Measurements from ENCODE around the gene RANGRF. TPM values are rescaled to one million over a fixed set of nuclear protein-coding genes. Genes with fewer than 3 reads are reported as not detected.

The RANGRF gene
- total and polyA plus RNA-seq, 2 donors (not counting 1 experiment from before 2014, with no cell fraction given): 48.8 to 83.2 TPM

GRCh38 chr17:8338753-8339140, 50.3 kb downstream of the RANGRF start:
- no peaks in the 10 kb centered on the region for H3K79me2 ChIP-seq (ENCODE audit: control insufficient read depth, insufficient read depth, low read length)
- CTCF ChIA-PET: interaction anchor here (1.0 kb wide), 1 partner anchor 13 kb away, joined by 5 read pairs; no protein-coding TSS in a partner anchor
- peaks cover 7% of the 10 kb centered on the region in 2 donors for H3K4me1 ChIP-seq (ENCODE audit: control insufficient read depth in 2 of 2, insufficient read depth in 2 of 2, low read length in 2 of 2)
- H3K4me2 ChIP-seq (replicated peaks; ENCODE audit: low read depth, low read length, poor library complexity, severe bottlenecking): no peak overlapping the region
- ATAC-seq (ENCODE audit: low read depth) (no peak), DNase-seq (no peak)
- Mint-ChIP-seq H3K27ac (no peak overlapping the region), H3K9me3 (ENCODE audit: insufficient read depth) (no peaks in the 10 kb centered on the region), H3K27me3 (peaks cover 10% of the 10 kb centered on the region), H3K4me1 (peaks cover 11% of the 10 kb centered on the region), H3K4me3 (no peak overlapping the region)
- no peak overlapping the region for H3K4me3 ChIP-seq (ENCODE audit: control extremely low read depth in 1 of 5, extremely low read depth in 1 of 5, insufficient read depth in 1 of 5, low read depth in 2 of 5, low read length in 4 of 5)
- POLR2A ChIA-PET: no interaction called here
- WGBS (ENCODE audit: insufficient coverage): 88% methylated on average over 1 of the region's 5 CpGs
- TF ChIP-seq EZH2 (IDR thresholded peaks at IDR 0.05; ENCODE audit: borderline replicate concordance, insufficient read depth, low read depth, low read length, poor library complexity, severe bottlenecking) (no peak), CTCF (IDR thresholded peaks at IDR 0.05) (no peak)
- H3K9ac ChIP-seq (ENCODE audit: low read length): peak overlapping the region; percentile 47
- H3K27ac ChIP-seq (ENCODE audit: low read length in 2 of 2): no peak overlapping the region
- H3K36me3 ChIP-seq (replicated peaks in 1 of 2; ENCODE audit: control extremely low read depth in 1 of 2, control insufficient read depth in 1 of 2, extremely low read depth in 1 of 2, insufficient read depth in 2 of 2, low read length in 1 of 2): no peaks in the 10 kb centered on the region
- H3K27me3 ChIP-seq (replicated peaks in 1 of 4; ENCODE audit: control extremely low read depth in 1 of 4, control insufficient read depth in 3 of 4, insufficient read depth in 4 of 4, low read length in 3 of 4): no peaks in the 10 kb centered on the region
- peak overlapping the region; percentile 52 for H2AFZ ChIP-seq (ENCODE audit: insufficient read depth, low read depth, low read length, poor library complexity, severe bottlenecking)
- H3K9me3 ChIP-seq (ENCODE audit: control extremely low read depth in 1 of 3, control insufficient read depth in 2 of 3, insufficient read depth in 1 of 3, low read length in 2 of 3): no peaks in the 10 kb centered on the region
- H4K20me1 ChIP-seq (ENCODE audit: control insufficient read depth, insufficient read depth, low read length, poor library complexity, severe bottlenecking): no peaks in the 10 kb centered on the region
- intact Hi-C loops (cut with micrococcal nuclease): no loop called here

- ChIA-PET POLR2A (no interaction called here), CTCF (no interaction called here)
- Mint-ChIP-seq H3K27me3 (peaks cover 10% of the 10 kb centered on the region), H3K4me1 (peaks cover 11% of the 10 kb centered on the region), H3K9me3 (ENCODE audit: insufficient read depth) (no peaks in the 10 kb centered on the region), H3K27ac (no peak within 1 kb of the TSS), H3K4me3 (no peak within 1 kb of the TSS)
- DNase-seq: no peak
- intact Hi-C loops (cut with micrococcal nuclease): no loop called here
- Histone ChIP-seq H3K4me2 (replicated peaks; ENCODE audit: low read depth, low read length, poor library complexity, severe bottlenecking) (no peak within 1 kb of the TSS), H3K9ac (ENCODE audit: low read length) (no peak within 1 kb of the TSS), H3K9me3 (ENCODE audit: control extremely low read depth in 1 of 3, control insufficient read depth in 2 of 3, insufficient read depth in 1 of 3, low read length in 2 of 3) (no peaks in the 10 kb centered on the region), H3K27ac (ENCODE audit: low read length in 2 of 2) (no peak within 1 kb of the TSS), H3K27me3 (replicated peaks in 1 of 4; ENCODE audit: control extremely low read depth in 1 of 4, control insufficient read depth in 3 of 4, insufficient read depth in 4 of 4, low read length in 3 of 4) (no peaks in the 10 kb centered on the region), H4K20me1 (ENCODE audit: control insufficient read depth, insufficient read depth, low read length, poor library complexity, severe bottlenecking) (no peaks in the 10 kb centered on the region), H2AFZ (ENCODE audit: insufficient read depth, low read depth, low read length, poor library complexity, severe bottlenecking) (peak within 1 kb of the TSS; percentile 52), H3K4me3 (ENCODE audit: control extremely low read depth in 1 of 5, extremely low read depth in 1 of 5, insufficient read depth in 1 of 5, low read depth in 2 of 5, low read length in 4 of 5) (no peak within 1 kb of the TSS), H3K79me2 (ENCODE audit: control insufficient read depth, insufficient read depth, low read length) (no peaks in the 10 kb centered on the region), H3K36me3 (replicated peaks in 1 of 2; ENCODE audit: control extremely low read depth in 1 of 2, control insufficient read depth in 1 of 2, extremely low read depth in 1 of 2, insufficient read depth in 2 of 2, low read length in 1 of 2) (no peaks in the 10 kb centered on the region), H3K4me1 (ENCODE audit: control insufficient read depth in 2 of 2, insufficient read depth in 2 of 2, low read length in 2 of 2) (peaks cover 7% of the 10 kb centered on the region in 2 donors)
- no peak for ATAC-seq (ENCODE audit: low read depth)
- TF ChIP-seq EZH2 (IDR thresholded peaks at IDR 0.05; ENCODE audit: borderline replicate concordance, insufficient read depth, low read depth, low read length, poor library complexity, severe bottlenecking): no peak
- TF ChIP-seq CTCF (IDR thresholded peaks at IDR 0.05): no peak
- no CpG with 5 or more reads among the region's 2 CpGs for WGBS (ENCODE audit: insufficient coverage)
Observed at GRCh38 chr17:8339540-8339939, 51.1 kb downstream of the RANGRF start, which contains the start of gene ODF4. Gene ODF4, plus strand, starts transcription at chr17:8339840. Its CDS starts 212 bp downstream, at chr17:8340052.

Small RNA genes lying within 50 kb of the gene (small RNA-seq; reads per million reads assigned to genes)
- not detected for gene RF00265 (ENCODE audit: insufficient read length, low read depth, low replicate concordance)

Other genes starting within 250 kb of the RANGRF start
- gene ALOX15B, start 249.6 kb upstream of the RANGRF start, total RNA-seq: not detected in 2 replicates
- gene ALOX15B, start 249.6 kb upstream of the RANGRF start, polyA plus RNA-seq: 0.03 TPM in 1 of 2 replicates, not detected in the other
- gene ALOX12B, start 201.0 kb upstream of the RANGRF start, total RNA-seq: 0.29 and 0.69 TPM in 2 replicates
- 0.14 and 0.57 TPM in 2 replicates for gene ALOX12B, start 201.0 kb upstream of the RANGRF start, polyA plus RNA-seq
- not detected in 2 replicates for gene ALOXE3, start 170.2 kb upstream of the RANGRF start, total RNA-seq
- gene ALOXE3, start 170.2 kb upstream of the RANGRF start, polyA plus RNA-seq: 0.04 TPM in 1 of 2 replicates, not detected in the other
- gene HES7, start 164.6 kb upstream of the RANGRF start, total RNA-seq: not detected in 2 replicates
- gene HES7, start 164.6 kb upstream of the RANGRF start, polyA plus RNA-seq: 0.09 and 0.34 TPM in 2 replicates
- 118 and 120 TPM in 2 replicates for gene PER1, start 136.3 kb upstream of the RANGRF start, total RNA-seq
- gene PER1, start 136.3 kb upstream of the RANGRF start, polyA plus RNA-seq: 176 and 700 TPM in 2 replicates
- gene VAMP2, start 125.7 kb upstream of the RANGRF start, total RNA-seq: 154 and 162 TPM in 2 replicates
- gene VAMP2, start 125.7 kb upstream of the RANGRF start, polyA plus RNA-seq: 209 and 291 TPM in 2 replicates
- gene TMEM107, start 112.3 kb upstream of the RANGRF start, total RNA-seq: 30.3 and 30.5 TPM in 2 replicates
- gene TMEM107, start 112.3 kb upstream of the RANGRF start, polyA plus RNA-seq: 13.3 and 34.0 TPM in 2 replicates
- gene BORCS6, start 98.5 kb upstream of the RANGRF start, total RNA-seq: 18.6 and 20.2 TPM in 2 replicates
- 4.3 and 9.7 TPM in 2 replicates for gene BORCS6, start 98.5 kb upstream of the RANGRF start, polyA plus RNA-seq
- 0.41 and 1.1 TPM in 2 replicates for gene AURKB, start 78.1 kb upstream of the RANGRF start, total RNA-seq
- 2.7 and 5.3 TPM in 2 replicates for gene AURKB, start 78.1 kb upstream of the RANGRF start, polyA plus RNA-seq
- gene CTC1, start 40.6 kb upstream of the RANGRF start, total RNA-seq: 209 TPM in 2 replicates
- gene CTC1, start 40.6 kb upstream of the RANGRF start, polyA plus RNA-seq: 263 and 267 TPM in 2 replicates
- gene PFAS, start 39.4 kb upstream of the RANGRF start, total RNA-seq: 65.5 and 66.4 TPM in 2 replicates
- 22.3 and 31.4 TPM in 2 replicates for gene PFAS, start 39.4 kb upstream of the RANGRF start, polyA plus RNA-seq
- 8.4 and 9.9 TPM in 2 replicates for gene SLC25A35, start 6.7 kb downstream of the RANGRF start, total RNA-seq
- 8.9 and 12.5 TPM in 2 replicates for gene SLC25A35, start 6.7 kb downstream of the RANGRF start, polyA plus RNA-seq
- gene ARHGEF15, start 21.6 kb downstream of the RANGRF start, total RNA-seq: not detected in 2 replicates
- gene ARHGEF15, start 21.6 kb downstream of the RANGRF start, polyA plus RNA-seq: not detected in 2 replicates
- gene ODF4, start 51.2 kb downstream of the RANGRF start, total RNA-seq: not detected in 2 replicates
- gene ODF4, start 51.2 kb downstream of the RANGRF start, polyA plus RNA-seq: not detected in 2 replicates
- gene RPL26, start 94.5 kb downstream of the RANGRF start, total RNA-seq: 2,601 and 2,684 TPM in 2 replicates
- gene RPL26, start 94.5 kb downstream of the RANGRF start, polyA plus RNA-seq: 4,449 and 5,599 TPM in 2 replicates
- not detected in 2 replicates for gene RNF222, start 109.2 kb downstream of the RANGRF start, total RNA-seq
- gene RNF222, start 109.2 kb downstream of the RANGRF start, polyA plus RNA-seq: 2.6 and 3.0 TPM in 2 replicates
- gene NDEL1, start 147.2 kb downstream of the RANGRF start, total RNA-seq: 108 and 122 TPM in 2 replicates
- 30.2 and 40.4 TPM in 2 replicates for gene NDEL1, start 147.2 kb downstream of the RANGRF start, polyA plus RNA-seq

Measured in B cell (primary cell).